ENCODE results near the gene JOSD2.

- TF ChIP-seq CTCF (IDR thresholded peaks at IDR 0.05), result no peak
- no peak for TF ChIP-seq POLR2A (IDR thresholded peaks at IDR 0.05)
Measured at GRCh38 chr19:50490411-50490811, 20.6 kb downstream of the JOSD2 start.

Data from esophagus squamous epithelium (tissue), 4 donors.